Measurements from ENCODE around the gene RAB40B. TPM values are rescaled to one million over a fixed set of nuclear protein-coding genes. Genes with fewer than 3 reads are reported as not detected.
"Not testable (repeated sequence)": the region's sequence is repeated elsewhere in the genome, so short reads cannot be mapped to it uniquely, and the experiment has no call there.

The RAB40B gene
- total RNA-seq, 2 experiments from 2014 or later: 0.42 to 0.52 TPM

GRCh38 chr17:82657926-82658325 lies 40.6 kb downstream of the RAB40B start:
- Mint-ChIP-seq H3K9me3 (no peaks in the 10 kb centered on the region), H3K36me3 (ENCODE audit: low read depth) (no peaks in the 10 kb centered on the region), H3K27ac (no peak overlapping the region), H3K4me3 (no peak overlapping the region), H3K4me1 (ENCODE audit: low read depth) (no peaks in the 10 kb centered on the region), H3K27me3 (ENCODE audit: low read depth) (no peaks in the 10 kb centered on the region)
- no peak for DNase-seq
- CTCF ChIA-PET: no interaction called here
- intact Hi-C loops (cut with micrococcal nuclease): no loop called here

- Mint-ChIP-seq H3K9me3 (no peaks in the 10 kb centered on the region), H3K4me1 (ENCODE audit: low read depth) (no peaks in the 10 kb centered on the region), H3K27me3 (ENCODE audit: low read depth) (no peaks in the 10 kb centered on the region), H3K36me3 (ENCODE audit: low read depth) (no peaks in the 10 kb centered on the region), H3K27ac (no peak overlapping the region), H3K4me3 (no peak overlapping the region)
- CTCF ChIA-PET: no interaction called here
- intact Hi-C loops (cut with micrococcal nuclease): no loop called here
- DNase-seq: no peak
Observed at GRCh38 chr17:82656266-82656665, 42.2 kb downstream of the RAB40B start.

GRCh38 chr17:82655523-82655922 lies 43.0 kb downstream of the RAB40B start:
- Mint-ChIP-seq H3K27me3 (ENCODE audit: low read depth) (no peaks in the 10 kb centered on the region), H3K36me3 (ENCODE audit: low read depth) (no peaks in the 10 kb centered on the region), H3K27ac (no peak overlapping the region), H3K9me3 (no peaks in the 10 kb centered on the region), H3K4me3 (no peak overlapping the region), H3K4me1 (ENCODE audit: low read depth) (no peaks in the 10 kb centered on the region)
- CTCF ChIA-PET: no interaction called here
- no peak for DNase-seq
- intact Hi-C loops (cut with micrococcal nuclease): no loop called here

GRCh38 chr17:82655038-82655479 lies 43.4 kb downstream of the RAB40B start:
- CTCF ChIA-PET: no interaction called here
- Mint-ChIP-seq H3K4me3 (no peak overlapping the region), H3K27me3 (ENCODE audit: low read depth) (no peaks in the 10 kb centered on the region), H3K27ac (no peak overlapping the region), H3K36me3 (ENCODE audit: low read depth) (no peaks in the 10 kb centered on the region), H3K4me1 (ENCODE audit: low read depth) (no peaks in the 10 kb centered on the region), H3K9me3 (no peaks in the 10 kb centered on the region)
- intact Hi-C loops (cut with micrococcal nuclease): no loop called here
- DNase-seq: no peak

- H3K27ac Mint-ChIP-seq; H3K4me1 Mint-ChIP-seq (ENCODE audit: low read depth); H3K4me3 Mint-ChIP-seq; intact Hi-C loops (cut with micrococcal nuclease); CTCF ChIA-PET; DNase-seq; H3K9me3 Mint-ChIP-seq; H3K27me3 Mint-ChIP-seq (ENCODE audit: low read depth); H3K36me3 Mint-ChIP-seq (ENCODE audit: low read depth): not testable (repeated sequence)
Observed at GRCh38 chr17:82654611-82655010, 43.9 kb downstream of the RAB40B start.

- no peaks in the 10 kb centered on the region for H3K36me3 Mint-ChIP-seq (ENCODE audit: low read depth)
- intact Hi-C loops (cut with micrococcal nuclease): no loop called here
- no peak overlapping the region for H3K4me3 Mint-ChIP-seq
- no peaks in the 10 kb centered on the region for H3K4me1 Mint-ChIP-seq (ENCODE audit: low read depth)
- no peak for DNase-seq
- H3K9me3 Mint-ChIP-seq: no peaks in the 10 kb centered on the region
- no peak overlapping the region for H3K27ac Mint-ChIP-seq
- CTCF ChIA-PET: no interaction called here
- H3K27me3 Mint-ChIP-seq (ENCODE audit: low read depth): no peaks in the 10 kb centered on the region
Observed at GRCh38 chr17:82653651-82654528, 44.6 kb downstream of the RAB40B start.

GRCh38 chr17:82650723-82651122 lies 47.8 kb downstream of the RAB40B start:
- Mint-ChIP-seq H3K4me3 (no peak overlapping the region), H3K27me3 (ENCODE audit: low read depth) (no peaks in the 10 kb centered on the region), H3K9me3 (no peaks in the 10 kb centered on the region), H3K27ac (no peak overlapping the region), H3K36me3 (ENCODE audit: low read depth) (peaks cover 2% of the 10 kb centered on the region), H3K4me1 (ENCODE audit: low read depth) (peaks cover 13% of the 10 kb centered on the region)
- DNase-seq: no peak
- CTCF ChIA-PET: interaction anchor here (0.6 kb wide), 1 partner anchor 443 kb away, joined by 3 read pairs; no protein-coding TSS in a partner anchor
- intact Hi-C loops (cut with micrococcal nuclease): no loop called here

- CTCF ChIA-PET: no interaction called here
- H3K27me3 Mint-ChIP-seq (ENCODE audit: low read depth): no peaks in the 10 kb centered on the region
- H3K36me3 Mint-ChIP-seq (ENCODE audit: low read depth): peaks cover 4% of the 10 kb centered on the region
- no peak for DNase-seq
- peak overlapping the region; percentile 29 for H3K4me3 Mint-ChIP-seq
- intact Hi-C loops (cut with micrococcal nuclease): loop anchor here (5.0 kb wide), 2 partner anchors 48 to 68 kb away; partner anchors contain the start of genes FN3KRP and RAB40B
- no peaks in the 10 kb centered on the region for H3K9me3 Mint-ChIP-seq
- H3K27ac Mint-ChIP-seq: no peak overlapping the region
- peaks cover 19% of the 10 kb centered on the region for H3K4me1 Mint-ChIP-seq (ENCODE audit: low read depth)
Observed at GRCh38 chr17:82649501-82650261, 48.8 kb downstream of the RAB40B start.

- no peaks in the 10 kb centered on the region for H3K27me3 Mint-ChIP-seq (ENCODE audit: low read depth)
- intact Hi-C loops (cut with micrococcal nuclease): loop anchor here (1.0 to 5.0 kb wide), 4 partner anchors 48 to 199 kb away; partner anchors contain the start of genes CYBC1, FN3KRP, RAB40B and TBCD
Observed at GRCh38 chr17:82648742-82649331, 49.7 kb downstream of the RAB40B start.

GRCh38 chr17:82648165-82648668 lies 50.3 kb downstream of the RAB40B start, which contains the start of gene WDR45B:
TSS of gene WDR45B (minus strand) at chr17:82648444. CDS start at chr17:82648340, 104 bp downstream.
- intact Hi-C loops (cut with micrococcal nuclease): loop anchor here (1.0 to 5.0 kb wide), 4 partner anchors 49 to 198 kb away; partner anchors contain the start of genes CYBC1, FN3KRP, RAB40B and TBCD
- Mint-ChIP-seq H3K9me3 (no peaks in the 10 kb centered on the region), H3K4me1 (ENCODE audit: low read depth) (peaks cover 25% of the 10 kb centered on the region), H3K27ac (no peak within 1 kb of the TSS), H3K27me3 (ENCODE audit: low read depth) (no peaks in the 10 kb centered on the region), H3K4me3 (peak within 1 kb of the TSS; percentile 80), H3K36me3 (ENCODE audit: low read depth) (peaks cover 9% of the 10 kb centered on the region)
- CTCF ChIA-PET: no interaction called here
- peak; percentile 88 for DNase-seq

More at GRCh38 chr17:82648742-82649331, 49.7 kb downstream of the RAB40B start:
- CTCF ChIA-PET: no interaction called here
- Mint-ChIP-seq H3K4me3 (peak overlapping the region; percentile 54), H3K4me1 (ENCODE audit: low read depth) (peaks cover 24% of the 10 kb centered on the region), H3K27ac (no peak overlapping the region), H3K9me3 (no peaks in the 10 kb centered on the region), H3K36me3 (ENCODE audit: low read depth) (peaks cover 8% of the 10 kb centered on the region)
- no peak for DNase-seq

GRCh38 chr17:82647593-82648164 lies 50.8 kb downstream of the RAB40B start:
- Mint-ChIP-seq H3K9me3 (no peaks in the 10 kb centered on the region), H3K4me3 (peak overlapping the region; percentile 80), H3K36me3 (ENCODE audit: low read depth) (peaks cover 11% of the 10 kb centered on the region), H3K27me3 (ENCODE audit: low read depth) (no peaks in the 10 kb centered on the region), H3K27ac (no peak overlapping the region), H3K4me1 (ENCODE audit: low read depth) (peaks cover 26% of the 10 kb centered on the region)
- DNase-seq: peak; percentile 47
- intact Hi-C loops (cut with micrococcal nuclease): loop anchor here (1.0 to 5.0 kb wide), 5 partner anchors 50 to 229 kb away; partner anchors contain the start of genes CYBC1, FN3KRP, HEXD and OGFOD3
- CTCF ChIA-PET: no interaction called here

Data from activated naive CD4-positive, alpha-beta T cell treated with anti-CD3 and anti-CD28 coated beads for 36 hours (primary cell).